Activated CD8-positive, alpha-beta memory T cell treated with anti-CD3 and anti-CD28 coated beads, Interleukin-2, amount 50 U/mL, for 4 hours (primary cell): ENCODE data around the gene ZMYND8.
"Not testable (repeated sequence)": the region's sequence is repeated elsewhere in the genome, so short reads cannot be mapped to it uniquely, and the experiment has no call there.

ENCODE experiments used
- DNase-seq: peaks from one replicate; pipeline ENCODE4 v3.0.0-alpha.2; 2020

ZMYND8 gene

GRCh38 chr20:47284373-47284772 is 72.1 kb downstream of the ZMYND8 start:
- DNase-seq: no peak

- DNase-seq: no peak
Measured at GRCh38 chr20:47283411-47283810, 73.1 kb downstream of the ZMYND8 start.

- DNase-seq: no peak
Measured at GRCh38 chr20:47282864-47283263, 73.6 kb downstream of the ZMYND8 start.

- no peak for DNase-seq
Measured at GRCh38 chr20:47281376-47281775, 75.1 kb downstream of the ZMYND8 start.

GRCh38 chr20:47280668-47281067 is 75.8 kb downstream of the ZMYND8 start:
- no peak for DNase-seq

GRCh38 chr20:47280228-47280627 is 76.3 kb downstream of the ZMYND8 start:
- no peak for DNase-seq

GRCh38 chr20:47278907-47279348 is 77.6 kb downstream of the ZMYND8 start:
- no peak for DNase-seq

- not testable (repeated sequence) for DNase-seq
Measured at GRCh38 chr20:47277535-47277872, 79.0 kb downstream of the ZMYND8 start.

- no peak for DNase-seq
Measured at GRCh38 chr20:47276851-47277534, 79.5 kb downstream of the ZMYND8 start.

- DNase-seq: no peak
Measured at GRCh38 chr20:47276251-47276650, 80.2 kb downstream of the ZMYND8 start.

- no peak for DNase-seq
Measured at GRCh38 chr20:47275548-47275947, 81.0 kb downstream of the ZMYND8 start.

GRCh38 chr20:47274401-47275108 is 81.9 kb downstream of the ZMYND8 start:
- DNase-seq: no peak

GRCh38 chr20:47273591-47274235 is 82.8 kb downstream of the ZMYND8 start:
- no peak for DNase-seq

- peak; percentile 39 for DNase-seq
Measured at GRCh38 chr20:47272893-47273590, 83.5 kb downstream of the ZMYND8 start.

- DNase-seq: no peak
Measured at GRCh38 chr20:47271046-47271615, 85.4 kb downstream of the ZMYND8 start.

- no peak for DNase-seq
Measured at GRCh38 chr20:47269309-47270165, 87.0 kb downstream of the ZMYND8 start.

- no peak for DNase-seq
Measured at GRCh38 chr20:47267621-47268020, 88.9 kb downstream of the ZMYND8 start.

- DNase-seq: no peak
Measured at GRCh38 chr20:47266847-47267515, 89.5 kb downstream of the ZMYND8 start.

- no peak for DNase-seq
Measured at GRCh38 chr20:47265984-47266383, 90.5 kb downstream of the ZMYND8 start.

- DNase-seq: no peak
Measured at GRCh38 chr20:47265214-47265613, 91.3 kb downstream of the ZMYND8 start.

- not testable (repeated sequence) for DNase-seq
Measured at GRCh38 chr20:47264137-47264769, 92.2 kb downstream of the ZMYND8 start.
